G401.6 (cell line): ENCODE measurements around the gene DAB1.
"Not testable (repeated sequence)": the region's sequence is repeated elsewhere in the genome, so short reads cannot be mapped to it uniquely, and the experiment has no call there.

ENCODE experiments used
- FAIRE-seq: peaks from 2 replicates; lab custom pipeline; 2012; peaks lifted over from hg19 to GRCh38; lab: Jason Lieb, UNC

Gene DAB1

GRCh38 chr1:57270927-57271698, 152.7 kb downstream of the DAB1 start:
- FAIRE-seq, result no peak

DNA sequence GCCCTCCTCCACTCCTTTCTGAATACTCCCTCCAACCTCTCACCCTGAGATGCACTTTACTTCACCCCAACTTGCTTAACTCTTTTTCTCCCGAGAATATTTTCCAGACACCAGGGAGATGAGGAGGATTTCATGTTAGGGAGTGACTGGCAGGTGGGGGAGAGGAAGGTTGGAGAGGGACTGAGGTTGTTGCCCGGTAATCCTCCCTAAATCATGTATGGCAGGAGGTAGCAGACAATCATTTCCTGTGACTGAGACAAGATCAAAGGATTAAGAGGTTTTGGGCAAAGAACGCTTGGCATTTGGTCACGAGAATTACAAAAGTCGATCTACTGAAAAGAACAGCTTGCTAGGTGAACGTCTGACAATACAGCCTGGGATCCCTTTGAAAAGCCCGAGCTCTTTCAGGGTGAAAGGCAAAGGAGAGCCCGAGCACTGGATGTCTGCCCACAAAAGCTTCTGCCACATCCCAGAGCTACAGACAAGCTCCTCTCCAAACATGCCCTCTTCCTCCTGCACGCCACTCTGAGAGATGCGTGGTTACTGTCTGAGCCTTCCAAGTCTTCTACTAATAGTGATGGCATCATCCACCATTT, 154.1 kb downstream of the DAB1 start:
- FAIRE-seq, result no peak

- no peak for FAIRE-seq
These were observed 158.8 kb downstream of the DAB1 start for GRCh38 chr1:57265104-57265503.

- no peak for FAIRE-seq
These were observed 161.4 kb downstream of the DAB1 start for GRCh38 chr1:57262472-57262871.

DNA sequence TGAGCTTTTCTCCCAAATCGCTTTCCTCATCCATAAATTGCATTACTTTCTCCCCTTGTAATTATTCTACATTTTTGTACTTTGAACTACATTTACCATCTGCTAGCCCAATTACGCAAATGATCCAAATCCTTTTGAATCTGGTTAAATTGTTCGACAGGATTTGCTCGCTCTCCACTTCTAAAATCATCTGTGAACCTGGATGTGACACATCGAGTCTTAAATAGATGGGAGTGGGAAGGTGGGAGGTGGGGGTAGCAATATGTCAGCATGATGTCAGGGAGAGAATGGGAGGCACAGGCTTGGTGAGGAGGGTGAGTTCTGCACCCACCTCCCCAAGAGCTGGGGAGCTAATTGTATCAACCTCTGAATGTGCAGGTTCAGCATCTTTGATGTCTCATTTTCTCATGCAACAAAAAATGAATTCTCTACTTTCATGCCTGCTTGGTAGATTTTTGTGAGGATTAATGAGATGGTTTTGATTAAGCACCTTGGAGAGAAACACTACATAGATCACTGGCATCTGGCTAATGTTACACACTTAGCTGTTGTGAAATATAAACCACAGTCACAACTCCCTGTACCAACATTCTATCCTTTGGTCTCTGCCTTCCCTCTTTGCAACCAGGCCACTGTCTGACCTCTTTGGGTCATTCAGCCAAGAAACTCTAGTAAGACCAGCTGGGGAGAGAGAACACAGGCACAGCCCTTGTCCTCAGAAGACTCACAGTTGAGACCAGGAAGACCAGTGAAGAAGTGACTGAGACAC, 165.1 kb downstream of the DAB1 start:
- FAIRE-seq, result no peak

- FAIRE-seq, result no peak
These were observed 167.9 kb downstream of the DAB1 start for GRCh38 chr1:57255945-57256344.

DNA sequence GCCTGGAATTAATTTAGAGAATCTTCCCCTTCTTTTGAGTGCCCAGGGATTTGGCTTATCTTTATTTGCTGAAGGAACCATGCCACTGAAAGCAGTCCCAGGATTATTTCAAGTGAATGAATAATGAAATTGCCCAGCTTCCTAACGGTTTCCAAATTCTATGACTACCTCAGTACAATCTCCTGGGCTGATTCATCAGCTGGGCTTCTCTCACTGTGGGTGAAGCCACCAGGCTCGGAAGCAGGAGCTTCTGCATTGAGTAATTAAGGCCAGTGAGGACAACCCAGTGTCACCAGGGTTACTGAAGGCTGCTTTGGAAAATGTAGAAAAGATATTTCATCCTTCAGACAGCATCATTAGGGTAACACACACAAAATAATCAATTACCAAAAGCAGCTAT, 169.8 kb downstream of the DAB1 start:
- no peak for FAIRE-seq

- no peak for FAIRE-seq
These were observed 171.1 kb downstream of the DAB1 start for GRCh38 chr1:57252597-57253294.

GRCh38 chr1:57250021-57250420, 173.8 kb downstream of the DAB1 start:
- no peak for FAIRE-seq

DNA sequence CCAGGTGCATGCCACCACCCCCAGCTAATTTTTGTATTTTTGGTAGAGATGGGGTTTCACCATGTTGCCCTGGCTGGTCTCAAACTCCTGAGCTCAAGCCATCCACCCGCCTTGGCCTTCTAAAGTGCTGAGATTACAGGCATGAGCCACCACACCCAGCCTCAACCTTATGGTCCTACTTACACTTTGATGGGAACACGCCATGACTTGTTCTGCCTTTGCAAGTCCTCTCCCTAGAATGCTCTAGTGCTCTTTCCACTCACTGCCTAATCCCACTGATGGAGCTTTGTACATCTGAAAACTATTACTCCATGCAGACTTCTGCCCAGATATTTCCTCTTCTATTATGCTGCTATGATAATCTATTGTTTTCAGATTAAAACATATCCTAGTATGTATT, 174.3 kb downstream of the DAB1 start:
- FAIRE-seq, result no peak

DNA sequence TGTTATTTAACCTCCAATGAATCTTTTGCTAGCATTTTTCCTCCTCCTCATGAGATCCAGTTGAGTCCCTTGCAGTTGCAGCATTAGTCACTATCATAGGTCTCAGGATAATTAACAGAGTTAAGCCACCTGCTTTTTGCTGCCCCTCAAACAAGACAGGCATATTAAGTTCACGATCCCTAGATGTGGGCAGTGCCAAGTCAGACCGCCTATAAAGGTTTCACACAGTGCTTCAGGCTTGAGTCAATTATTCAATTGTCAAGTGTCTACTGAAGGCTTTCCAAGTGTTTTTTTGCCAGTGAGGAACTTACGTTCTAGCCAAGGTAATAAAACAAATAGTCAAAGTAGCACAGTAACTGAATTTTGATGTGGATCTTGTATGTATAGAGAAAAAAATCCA, 175.0 kb downstream of the DAB1 start:
- FAIRE-seq, result no peak

DNA sequence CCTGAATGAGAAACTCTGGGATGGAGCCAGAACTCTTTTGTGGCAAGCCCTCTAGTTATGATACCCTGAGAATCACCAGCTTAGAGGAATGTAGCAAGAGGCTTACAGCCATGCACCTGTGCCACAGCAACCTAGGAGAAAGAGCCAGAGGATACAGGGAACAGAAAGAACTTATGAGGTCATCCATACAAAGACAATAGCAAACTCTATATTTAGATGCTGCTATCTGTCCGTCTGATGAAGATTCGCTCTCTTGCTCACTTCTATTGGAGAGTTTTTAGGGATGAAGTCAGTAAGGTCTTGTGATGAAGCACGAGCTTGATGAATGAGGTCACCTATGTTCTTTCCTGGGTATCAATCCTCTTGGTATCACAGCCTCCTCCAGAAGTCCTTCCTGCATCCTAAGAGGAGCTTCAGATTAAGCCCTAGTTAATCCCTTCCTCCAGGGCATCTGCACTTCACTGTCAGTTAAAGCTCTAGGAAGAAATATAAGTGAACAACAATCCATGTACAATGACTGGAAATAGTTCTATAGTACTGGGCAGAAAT, 185.6 kb downstream of the DAB1 start:
- FAIRE-seq, result no peak

DNA sequence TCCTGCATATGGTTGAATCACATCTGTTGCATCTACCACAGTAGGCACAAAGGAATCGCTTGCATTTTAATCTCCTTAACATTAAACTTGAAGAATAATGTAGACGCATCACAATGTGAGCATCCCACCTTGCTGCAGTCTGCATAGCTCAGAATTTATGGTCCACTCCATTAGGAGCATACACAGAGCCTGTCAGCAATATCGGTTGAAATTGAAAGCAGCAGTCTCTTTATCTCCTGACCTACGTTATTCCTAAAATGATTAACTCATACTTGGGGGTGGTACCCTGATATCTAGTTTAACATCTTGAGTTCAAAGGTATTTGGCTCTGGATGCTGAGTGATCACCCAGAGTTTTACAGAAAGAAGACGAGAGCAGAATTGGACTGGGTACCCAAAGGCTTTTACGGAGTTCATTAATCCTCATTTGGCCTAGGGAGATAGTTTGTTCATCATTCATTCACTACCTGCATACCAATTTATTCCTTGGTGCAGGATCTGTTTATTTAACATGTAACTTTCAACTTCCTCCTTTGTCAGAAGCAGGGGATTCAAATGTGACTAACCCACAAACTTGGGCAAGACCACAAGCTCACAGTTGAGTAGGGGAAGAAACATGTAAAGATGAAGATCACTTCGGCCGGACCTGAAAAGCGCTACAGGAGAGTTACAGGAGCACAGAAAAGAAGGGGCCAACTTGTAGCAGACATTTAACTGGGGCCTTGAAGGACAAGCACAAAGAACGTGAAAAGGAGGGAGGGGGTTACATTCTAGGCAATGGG, 187.9 kb downstream of the DAB1 start:
- no peak for FAIRE-seq

GRCh38 chr1:57234459-57234858, 189.4 kb downstream of the DAB1 start:
- no peak for FAIRE-seq

GRCh38 chr1:57232500-57232899, 191.4 kb downstream of the DAB1 start:
- no peak for FAIRE-seq

GRCh38 chr1:57229998-57230397, 193.9 kb downstream of the DAB1 start:
- no peak for FAIRE-seq

- FAIRE-seq, result no peak
These were observed 194.8 kb downstream of the DAB1 start for GRCh38 chr1:57229076-57229475.

DNA sequence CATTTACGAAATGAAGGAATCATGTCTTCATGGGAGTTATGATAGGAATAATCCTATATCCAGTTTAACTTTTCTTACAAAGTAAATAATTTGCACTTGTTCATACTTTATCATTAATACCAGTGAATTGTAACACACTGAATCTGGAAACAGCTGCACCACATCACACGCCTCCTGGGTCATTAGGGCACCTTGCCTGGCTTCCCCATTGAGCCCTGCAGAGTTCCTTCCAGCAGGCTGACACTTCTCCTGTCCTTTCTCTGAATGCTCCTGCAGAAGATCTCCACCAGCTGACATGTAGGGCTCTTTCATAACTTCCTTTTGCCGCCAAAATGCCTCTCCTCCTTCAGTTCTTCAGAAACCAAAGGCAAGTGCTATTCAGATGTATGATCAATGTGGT, 201.1 kb downstream of the DAB1 start:
- no peak for FAIRE-seq

DNA sequence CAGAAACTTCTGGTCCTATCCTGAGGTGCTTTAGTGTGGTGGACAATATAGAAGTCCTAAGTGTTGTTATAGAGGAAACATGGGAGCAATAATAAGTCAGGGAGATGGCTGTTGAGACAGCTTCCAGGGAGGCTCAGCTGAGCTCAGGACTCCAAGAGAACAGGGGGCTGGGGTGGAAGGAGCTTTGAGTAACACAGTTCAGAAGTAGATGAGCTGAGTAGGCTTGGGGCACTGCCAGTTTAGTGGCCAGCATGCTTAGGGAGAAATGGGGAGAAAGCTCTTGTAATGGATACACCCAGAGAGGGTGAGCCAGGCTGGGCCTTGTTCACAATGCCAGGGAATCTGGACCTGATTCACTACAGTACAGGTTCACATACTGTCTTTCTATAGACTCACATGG, 201.6 kb downstream of the DAB1 start:
- FAIRE-seq, result no peak

GRCh38 chr1:57220905-57221304, 203.0 kb downstream of the DAB1 start:
- FAIRE-seq, result not testable (repeated sequence)

GRCh38 chr1:57218487-57219079, 205.3 kb downstream of the DAB1 start:
- no peak for FAIRE-seq
